GM23338 (cell line): ENCODE data around the gene KIAA1614.
"Not testable (repeated sequence)": the region's sequence is repeated elsewhere in the genome, so short reads cannot be mapped to it uniquely, and the experiment has no call there.

Experiments used
- EZH2 ChIP-seq: fragments of 200-600 bp; sonication (generic); IDR thresholded peaks from one replicate; pipeline ENCODE4 v1.8.0; 2017; ENCODE audit warnings: antibody characterized with exemption, mild to moderate bottlenecking, low read depth; ENCODE audit not compliant: unreplicated experiment
- REST ChIP-seq: IDR thresholded peaks from one replicate; pipeline ENCODE4 v1.6.1; 2018; ENCODE audit warnings: antibody characterized with exemption; ENCODE audit not compliant: unreplicated experiment

GRCh38 chr1:180959620-180960019, 46.9 kb downstream of the KIAA1614 start:
- TF ChIP-seq EZH2, REST: not testable (repeated sequence)
